HPDE6-E6E7 (cell line): ENCODE results near the gene SLC9A4.
A peak's percentile ranks its signal among the peaks of the same experiment; 100 is the strongest.

ENCODE experiments used
- DNase-seq: peaks from one replicate; pipeline ENCODE4 v3.0.0; 2011; ENCODE audit warnings: missing footprints; ENCODE audit errors: extremely low spot score

SLC9A4 gene

GRCh38 chr2:102473020-102473419 is at the start of gene SLC9A4:
SLC9A4 (plus strand) TSS chr2:102473226; CDS start chr2:102473760, 534 bp downstream.
- DNase-seq, result peak; percentile 21

GRCh38 chr2:102423368-102423767 is 49.7 kb upstream of the SLC9A4 start:
- DNase-seq, result no peak

- DNase-seq, result no peak
These were observed 48.3 kb upstream of the SLC9A4 start for GRCh38 chr2:102424754-102425153.

- DNase-seq, result no peak
These were observed 47.4 kb upstream of the SLC9A4 start for GRCh38 chr2:102425441-102426132.

- DNase-seq, result no peak
These were observed 45.8 kb upstream of the SLC9A4 start for GRCh38 chr2:102427249-102427648.

GRCh38 chr2:102428573-102428972 is 44.5 kb upstream of the SLC9A4 start:
- DNase-seq, result no peak

- no peak for DNase-seq
These were observed 40.6 kb upstream of the SLC9A4 start for GRCh38 chr2:102432386-102432785.

GRCh38 chr2:102433973-102434654 is 38.9 kb upstream of the SLC9A4 start:
- DNase-seq, result no peak

GRCh38 chr2:102434655-102435381 is 38.2 kb upstream of the SLC9A4 start:
- DNase-seq, result no peak

GRCh38 chr2:102435741-102436140 is 37.3 kb upstream of the SLC9A4 start:
- DNase-seq, result no peak

- DNase-seq, result no peak
These were observed 36.7 kb upstream of the SLC9A4 start for GRCh38 chr2:102436323-102436722.

- DNase-seq, result no peak
These were observed 35.9 kb upstream of the SLC9A4 start for GRCh38 chr2:102437122-102437521.

- DNase-seq, result no peak
These were observed 34.9 kb upstream of the SLC9A4 start for GRCh38 chr2:102438111-102438510.

- no peak for DNase-seq
These were observed 34.4 kb upstream of the SLC9A4 start for GRCh38 chr2:102438578-102438977.

- DNase-seq, result peak; percentile 16
These were observed 33.8 kb upstream of the SLC9A4 start for GRCh38 chr2:102439065-102439695.

GRCh38 chr2:102442967-102443828 is 29.8 kb upstream of the SLC9A4 start:
- peak; percentile 22 for DNase-seq

- no peak for DNase-seq
These were observed 28.8 kb upstream of the SLC9A4 start for GRCh38 chr2:102444233-102444632.

GRCh38 chr2:102446936-102447335 is 26.1 kb upstream of the SLC9A4 start:
- DNase-seq, result no peak

GRCh38 chr2:102449370-102449974 is 23.6 kb upstream of the SLC9A4 start:
- no peak for DNase-seq

GRCh38 chr2:102451968-102452367 is 21.1 kb upstream of the SLC9A4 start:
- DNase-seq, result no peak

- no peak for DNase-seq
These were observed 19.5 kb upstream of the SLC9A4 start for GRCh38 chr2:102453501-102453900.
